ENCODE measurements around the gene CENPP. TPM values are rescaled to one million over a fixed set of nuclear protein-coding genes. Genes with fewer than 3 reads are reported as not detected.

The CENPP gene
- total RNA-seq, 1 experiment from 2014 or later, result 8.3 TPM

DNA sequence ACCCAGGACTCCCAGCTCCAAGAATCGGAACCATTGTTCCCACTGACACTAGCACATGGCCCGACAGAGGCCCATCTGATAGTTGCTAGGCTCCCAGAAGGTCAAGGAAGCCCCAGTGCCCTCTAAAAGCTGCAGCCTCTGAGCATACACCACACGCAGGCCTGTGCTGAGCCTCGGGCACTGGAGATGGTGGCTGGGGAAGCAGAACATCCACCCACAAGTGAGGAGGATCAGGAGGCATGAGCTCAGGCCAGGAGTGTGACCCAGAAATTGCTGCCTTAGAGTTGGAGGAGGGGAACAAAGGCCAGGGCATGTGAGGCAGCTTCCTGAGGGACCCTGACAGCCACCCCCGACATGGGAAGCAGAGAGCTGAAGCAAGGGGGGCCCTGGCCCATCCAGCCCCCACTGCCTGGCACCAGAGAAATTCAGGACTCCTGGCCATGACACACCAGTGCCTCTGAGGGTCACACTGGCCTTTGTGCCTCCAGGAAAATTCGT, 322.8 kb downstream of the CENPP start:
- Histone ChIP-seq H4K20me1 (ENCODE audit: low read length) (no peaks in the 10 kb centered on the region), H3K27ac (ENCODE audit: low read length) (no peak overlapping the region), H3K4me1 (ENCODE audit: insufficient read depth, low read length) (no peaks in the 10 kb centered on the region), H3K9ac (ENCODE audit: low read length) (no peak overlapping the region), H3F3A (ENCODE audit: low read length, unreplicated experiment) (no peaks in the 10 kb centered on the region), H3K9me2 (replicated peaks; ENCODE audit: low read length) (no peaks in the 10 kb centered on the region), H3K36me3 (ENCODE audit: low read depth, low read length) (peaks cover 9% of the 10 kb centered on the region), H3K9me3 (ENCODE audit: low read length) (no peaks in the 10 kb centered on the region), H3K4me3 (ENCODE audit: low read length) (no peak overlapping the region), H3K27me3 (ENCODE audit: low read length) (no peaks in the 10 kb centered on the region), H3K79me2 (ENCODE audit: low read length) (no peaks in the 10 kb centered on the region), H3K4me2 (ENCODE audit: low read length) (no peak overlapping the region), H2AFZ (ENCODE audit: low read length) (no peak overlapping the region)
- intact Hi-C loops (cut with micrococcal nuclease), result no loop called here
- no peak for DNase-seq
- TF ChIP-seq, protein P1, sequence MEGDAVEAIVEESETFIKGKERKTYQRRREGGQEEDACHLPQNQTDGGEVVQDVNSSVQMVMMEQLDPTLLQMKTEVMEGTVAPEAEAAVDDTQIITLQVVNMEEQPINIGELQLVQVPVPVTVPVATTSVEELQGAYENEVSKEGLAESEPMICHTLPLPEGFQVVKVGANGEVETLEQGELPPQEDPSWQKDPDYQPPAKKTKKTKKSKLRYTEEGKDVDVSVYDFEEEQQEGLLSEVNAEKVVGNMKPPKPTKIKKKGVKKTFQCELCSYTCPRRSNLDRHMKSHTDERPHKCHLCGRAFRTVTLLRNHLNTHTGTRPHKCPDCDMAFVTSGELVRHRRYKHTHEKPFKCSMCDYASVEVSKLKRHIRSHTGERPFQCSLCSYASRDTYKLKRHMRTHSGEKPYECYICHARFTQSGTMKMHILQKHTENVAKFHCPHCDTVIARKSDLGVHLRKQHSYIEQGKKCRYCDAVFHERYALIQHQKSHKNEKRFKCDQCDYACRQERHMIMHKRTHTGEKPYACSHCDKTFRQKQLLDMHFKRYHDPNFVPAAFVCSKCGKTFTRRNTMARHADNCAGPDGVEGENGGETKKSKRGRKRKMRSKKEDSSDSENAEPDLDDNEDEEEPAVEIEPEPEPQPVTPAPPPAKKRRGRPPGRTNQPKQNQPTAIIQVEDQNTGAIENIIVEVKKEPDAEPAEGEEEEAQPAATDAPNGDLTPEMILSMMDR (conservative IDR thresholded peaks at IDR 0.05; ENCODE audit: low read depth, low read length), result no peak
- TF ChIP-seq EZH2 (IDR thresholded peaks at IDR 0.05; ENCODE audit: low read length, unreplicated experiment) (no peak), EZH2phosphoT487 (IDR thresholded peaks at IDR 0.05; ENCODE audit: borderline replicate concordance, low read length) (no peak)
- ChIA-PET CTCF (no interaction called here), POLR2A (ENCODE audit: unreplicated experiment) (no interaction called here)
- no TSS peak for BruUV-seq (replicated peaks)
- no peak for ATAC-seq

GRCh38 chr9:92649007-92649406, 323.3 kb downstream of the CENPP start:
- no TSS peak for BruUV-seq (replicated peaks)
- no peak overlapping the region for H3K27ac ChIP-seq (ENCODE audit: low read length)
- H3K9me2 ChIP-seq (replicated peaks; ENCODE audit: low read length), result no peaks in the 10 kb centered on the region
- H2AFZ ChIP-seq (ENCODE audit: low read length), result no peak overlapping the region
- H3K36me3 ChIP-seq (ENCODE audit: low read depth, low read length), result peaks cover 9% of the 10 kb centered on the region
- no peak for DNase-seq
- no peak for ATAC-seq
- ChIA-PET CTCF (no interaction called here), POLR2A (ENCODE audit: unreplicated experiment) (no interaction called here)
- TF ChIP-seq EZH2 (IDR thresholded peaks at IDR 0.05; ENCODE audit: low read length, unreplicated experiment) (no peak), EZH2phosphoT487 (IDR thresholded peaks at IDR 0.05; ENCODE audit: borderline replicate concordance, low read length) (no peak)
- TF ChIP-seq, protein P1 (conservative IDR thresholded peaks at IDR 0.05; ENCODE audit: low read depth, low read length), result no peak
- H3K9me3 ChIP-seq (ENCODE audit: low read length), result no peaks in the 10 kb centered on the region
- H3K4me2 ChIP-seq (ENCODE audit: low read length), result no peak overlapping the region
- intact Hi-C loops (cut with micrococcal nuclease), result no loop called here
- peaks cover 2% of the 10 kb centered on the region; the same call in 1 of the 2 replicates for H3K79me2 ChIP-seq (ENCODE audit: low read length)
- no peaks in the 10 kb centered on the region for H4K20me1 ChIP-seq (ENCODE audit: low read length)
- H3F3A ChIP-seq (ENCODE audit: low read length, unreplicated experiment), result no peaks in the 10 kb centered on the region
- H3K27me3 ChIP-seq (ENCODE audit: low read length), result no peaks in the 10 kb centered on the region
- no peaks in the 10 kb centered on the region for H3K4me1 ChIP-seq (ENCODE audit: insufficient read depth, low read length)
- H3K4me3 ChIP-seq (ENCODE audit: low read length), result no peak overlapping the region
- H3K9ac ChIP-seq (ENCODE audit: low read length), result no peak overlapping the region

- BruUV-seq (replicated peaks), result no TSS peak
- no peak for TF ChIP-seq EZH2phosphoT487 (IDR thresholded peaks at IDR 0.05; ENCODE audit: borderline replicate concordance, low read length)
- TF ChIP-seq, protein P1 (conservative IDR thresholded peaks at IDR 0.05; ENCODE audit: low read depth, low read length), result no peak
- no peak for TF ChIP-seq EZH2 (IDR thresholded peaks at IDR 0.05; ENCODE audit: low read length, unreplicated experiment)
- Histone ChIP-seq H3F3A (ENCODE audit: low read length, unreplicated experiment) (no peaks in the 10 kb centered on the region), H3K79me2 (ENCODE audit: low read length) (peaks cover 11% of the 10 kb centered on the region), H4K20me1 (ENCODE audit: low read length) (no peaks in the 10 kb centered on the region), H3K36me3 (ENCODE audit: low read depth, low read length) (peaks cover 9% of the 10 kb centered on the region), H3K9me3 (ENCODE audit: low read length) (no peaks in the 10 kb centered on the region), H3K9me2 (replicated peaks; ENCODE audit: low read length) (no peaks in the 10 kb centered on the region), H3K27me3 (ENCODE audit: low read length) (no peaks in the 10 kb centered on the region), H3K9ac (ENCODE audit: low read length) (no peak overlapping the region), H3K4me2 (ENCODE audit: low read length) (no peak overlapping the region), H3K4me3 (ENCODE audit: low read length) (no peak overlapping the region), H2AFZ (ENCODE audit: low read length) (no peak overlapping the region), H3K27ac (ENCODE audit: low read length) (no peak overlapping the region), H3K4me1 (ENCODE audit: insufficient read depth, low read length) (peaks cover 8% of the 10 kb centered on the region)
- DNase-seq (no peak), ATAC-seq (no peak)
- intact Hi-C loops (cut with micrococcal nuclease), result no loop called here
- ChIA-PET POLR2A (ENCODE audit: unreplicated experiment) (no interaction called here), CTCF (no interaction called here)
Observed at GRCh38 chr9:92650296-92650695, 324.5 kb downstream of the CENPP start.

All from PC-3 (cell line).